Neuron (in vitro differentiated cells): Measurements from ENCODE around the gene HSD17B12.

Experiments
- H2AFZ ChIP-seq: one replicate; pipeline ENCODE4 v1.6.1; 2013; ENCODE audit warnings: low read depth, mild to moderate bottlenecking, inconsistent platforms, low read length, moderate library complexity
- H3K27me3 ChIP-seq: one replicate; pipeline ENCODE4 v1.6.1; 2013; ENCODE audit warnings: low read length; ENCODE audit not compliant: insufficient read depth
- H3K36me3 ChIP-seq: one replicate; pipeline ENCODE4 v1.6.1; 2013; ENCODE audit warnings: low read length; ENCODE audit not compliant: insufficient read depth
- H3K4me1 ChIP-seq: one replicate; pipeline ENCODE4 v1.6.1; 2013; ENCODE audit warnings: low read length; ENCODE audit not compliant: insufficient read depth
- H3K4me3 ChIP-seq: 2 replicates; pipeline ENCODE4 v1.5.1; 2013; ENCODE audit warnings: mild to moderate bottlenecking, low read length, moderate library complexity
- H3K9me3 ChIP-seq: one replicate; pipeline ENCODE4 v1.6.1; 2013; ENCODE audit warnings: low read length

The HSD17B12 gene

DNA sequence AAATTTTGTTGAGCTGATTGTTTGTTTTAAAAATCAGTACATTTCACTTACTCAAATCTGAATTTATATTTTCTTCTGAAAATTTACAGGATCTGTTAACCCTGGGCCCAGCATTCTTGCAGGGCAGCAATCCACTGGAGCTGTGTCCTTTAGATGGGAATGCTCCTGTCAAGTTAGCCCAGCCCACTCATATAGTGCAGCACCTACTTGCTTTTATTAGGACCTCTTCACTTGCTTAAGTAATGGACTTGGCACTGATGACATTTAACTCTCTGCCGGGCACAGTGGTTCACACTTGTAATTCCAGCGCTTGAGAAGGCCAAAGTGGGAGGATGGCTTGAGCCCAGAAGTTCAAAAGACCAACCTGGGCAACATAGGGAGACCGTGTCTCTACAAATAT, 89.6 kb downstream of the HSD17B12 start:
- Histone ChIP-seq H2AFZ (no peak overlapping the region), H3K4me3 (no peak overlapping the region), H3K9me3 (peaks cover 8% of the 10 kb centered on the region), H3K4me1 (no peaks in the 10 kb centered on the region), H3K27me3 (no peaks in the 10 kb centered on the region), H3K36me3 (peaks cover 7% of the 10 kb centered on the region)

GRCh38 chr11:43772733-43773132, 92.2 kb downstream of the HSD17B12 start:
- H3K27me3 ChIP-seq, result no peaks in the 10 kb centered on the region

GRCh38 chr11:43774786-43775185, 94.2 kb downstream of the HSD17B12 start:
- H3K9me3 ChIP-seq, result peaks cover 4% of the 10 kb centered on the region
- no peak overlapping the region for H2AFZ ChIP-seq
- H3K36me3 ChIP-seq, result peaks cover 7% of the 10 kb centered on the region

More at GRCh38 chr11:43772733-43773132, 92.2 kb downstream of the HSD17B12 start:
- Histone ChIP-seq H2AFZ (no peak overlapping the region), H3K4me3 (no peak overlapping the region), H3K4me1 (no peaks in the 10 kb centered on the region), H3K9me3 (peaks cover 8% of the 10 kb centered on the region), H3K36me3 (peaks cover 7% of the 10 kb centered on the region)

DNA sequence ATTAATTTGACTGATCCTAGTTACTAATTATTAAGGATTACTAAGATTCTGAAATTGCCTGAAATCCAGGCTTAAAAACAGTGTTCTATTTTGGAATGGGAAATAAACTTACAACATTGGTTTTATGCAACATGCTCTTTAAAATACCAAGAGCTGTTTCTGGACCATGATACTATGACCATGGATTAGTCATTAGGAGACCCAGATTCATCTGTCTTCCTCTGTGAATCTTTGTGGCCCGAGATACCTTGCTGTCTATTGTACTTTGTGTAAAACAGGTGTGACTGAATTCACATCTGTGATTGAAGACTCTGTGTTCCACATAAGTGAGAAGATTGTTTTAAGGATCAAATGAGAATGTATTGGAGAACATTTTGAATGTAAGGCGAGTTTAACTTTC, 98.8 kb downstream of the HSD17B12 start:
- Histone ChIP-seq H3K9me3 (peaks cover 4% of the 10 kb centered on the region), H3K27me3 (no peaks in the 10 kb centered on the region), H2AFZ (no peak overlapping the region), H3K4me3 (no peak overlapping the region), H3K36me3 (peaks cover 7% of the 10 kb centered on the region), H3K4me1 (no peaks in the 10 kb centered on the region)

More at GRCh38 chr11:43774786-43775185, 94.2 kb downstream of the HSD17B12 start:
- Histone ChIP-seq H3K4me1 (no peaks in the 10 kb centered on the region), H3K4me3 (no peak overlapping the region), H3K27me3 (no peaks in the 10 kb centered on the region)

DNA sequence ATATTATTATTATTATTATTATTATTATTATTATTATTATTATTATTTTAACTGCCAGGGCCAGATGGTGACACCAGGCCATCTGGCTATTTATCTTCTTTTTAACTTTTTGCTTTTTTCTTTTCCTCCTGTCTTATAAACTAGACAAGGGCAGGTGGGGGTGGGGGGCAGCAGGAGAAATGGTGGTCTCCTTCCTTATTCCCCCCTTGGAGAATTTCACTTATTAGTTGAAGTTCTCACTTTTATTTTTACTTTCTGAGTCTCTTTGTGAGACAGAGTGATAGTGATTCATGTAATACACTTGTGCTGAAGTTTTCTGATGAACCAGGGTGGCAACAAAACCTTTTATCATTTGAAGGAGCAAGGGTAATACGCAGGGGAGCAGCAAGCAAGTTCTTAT, 103.8 kb downstream of the HSD17B12 start:
- Histone ChIP-seq H2AFZ (no peak overlapping the region), H3K9me3 (no peaks in the 10 kb centered on the region), H3K36me3 (peaks cover 2% of the 10 kb centered on the region), H3K4me3 (no peak overlapping the region), H3K4me1 (no peaks in the 10 kb centered on the region), H3K27me3 (no peaks in the 10 kb centered on the region)

GRCh38 chr11:43784866-43785265, 104.3 kb downstream of the HSD17B12 start:
- H3K9me3 ChIP-seq, result no peaks in the 10 kb centered on the region
- no peak overlapping the region for H2AFZ ChIP-seq
- H3K27me3 ChIP-seq, result no peaks in the 10 kb centered on the region
- H3K36me3 ChIP-seq, result peaks cover 2% of the 10 kb centered on the region
- H3K4me1 ChIP-seq, result no peaks in the 10 kb centered on the region
- H3K4me3 ChIP-seq, result no peak overlapping the region

GRCh38 chr11:43785318-43785717, 104.8 kb downstream of the HSD17B12 start:
- H2AFZ ChIP-seq, result no peak overlapping the region
- H3K27me3 ChIP-seq, result no peaks in the 10 kb centered on the region
- no peak overlapping the region for H3K4me3 ChIP-seq
- H3K36me3 ChIP-seq, result peaks cover 2% of the 10 kb centered on the region
- H3K4me1 ChIP-seq, result no peaks in the 10 kb centered on the region
- H3K9me3 ChIP-seq, result no peaks in the 10 kb centered on the region

GRCh38 chr11:43786016-43786415, 105.5 kb downstream of the HSD17B12 start:
- no peak overlapping the region for H2AFZ ChIP-seq
- H3K9me3 ChIP-seq, result no peaks in the 10 kb centered on the region

GRCh38 chr11:43787824-43788223, 107.3 kb downstream of the HSD17B12 start:
- Histone ChIP-seq H3K4me3 (no peak overlapping the region), H3K9me3 (no peaks in the 10 kb centered on the region), H3K27me3 (no peaks in the 10 kb centered on the region), H3K36me3 (peaks cover 2% of the 10 kb centered on the region), H2AFZ (no peak overlapping the region), H3K4me1 (no peaks in the 10 kb centered on the region)

More at GRCh38 chr11:43786016-43786415, 105.5 kb downstream of the HSD17B12 start:
- Histone ChIP-seq H3K4me1 (no peaks in the 10 kb centered on the region), H3K27me3 (no peaks in the 10 kb centered on the region), H3K4me3 (no peak overlapping the region), H3K36me3 (peaks cover 2% of the 10 kb centered on the region)

DNA sequence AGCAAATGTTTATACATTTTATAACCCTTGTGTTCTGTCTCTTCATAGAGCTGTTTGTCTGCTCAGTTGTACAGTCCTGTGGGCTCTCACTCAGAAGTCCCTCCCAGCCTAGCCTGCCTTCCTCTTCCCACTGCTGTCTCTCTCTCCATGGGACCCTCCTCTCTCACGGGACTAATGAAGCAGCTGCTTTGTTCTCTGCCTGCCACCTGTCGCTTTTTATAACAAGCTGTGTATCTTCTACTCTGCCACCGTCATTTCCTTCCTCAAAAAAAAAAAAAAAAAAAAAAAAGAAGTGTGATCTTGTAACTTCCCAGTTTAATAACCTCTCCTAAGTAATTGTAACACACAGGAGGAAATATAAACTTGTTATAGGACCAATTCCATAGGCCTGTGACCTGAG, 107.9 kb downstream of the HSD17B12 start:
- Histone ChIP-seq H3K36me3 (peaks cover 2% of the 10 kb centered on the region), H3K4me1 (no peaks in the 10 kb centered on the region), H3K4me3 (no peak overlapping the region), H3K9me3 (no peaks in the 10 kb centered on the region), H3K27me3 (no peaks in the 10 kb centered on the region), H2AFZ (no peak overlapping the region)

DNA sequence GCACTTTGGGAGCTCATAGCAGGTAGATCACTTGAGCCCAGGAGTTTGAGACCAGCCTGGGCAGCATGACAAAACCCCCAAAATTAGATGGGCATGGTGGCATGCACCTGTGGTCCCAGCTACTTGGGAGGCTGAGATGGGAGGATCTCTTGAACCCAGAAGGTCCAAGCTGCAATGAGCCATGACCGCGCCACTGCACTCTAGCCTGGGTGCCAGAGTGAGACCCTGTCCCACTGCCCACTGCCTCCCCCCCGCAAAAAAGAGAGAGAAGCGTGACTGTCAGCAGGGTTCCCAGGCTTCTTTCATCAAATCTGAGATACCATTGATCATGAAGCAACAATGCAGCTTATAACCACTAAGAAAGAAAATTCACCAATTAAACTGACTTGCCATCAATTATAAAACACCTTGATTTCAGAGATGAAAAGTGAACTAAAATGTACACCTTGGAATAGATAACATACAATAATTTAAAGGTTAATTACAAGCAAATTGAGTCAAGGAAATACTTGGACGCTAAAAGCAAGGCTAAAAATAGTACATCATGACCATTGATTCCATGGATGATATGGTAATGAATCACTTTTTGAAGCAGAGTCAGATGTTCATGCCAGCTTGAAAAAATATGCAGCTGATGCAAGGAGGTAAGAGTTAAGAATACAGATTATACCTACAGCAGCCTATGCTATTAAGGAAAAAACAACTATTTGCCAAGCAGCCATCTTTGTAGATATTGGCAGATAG, 109.3 kb downstream of the HSD17B12 start:
- no peaks in the 10 kb centered on the region for H3K4me1 ChIP-seq
- H3K4me3 ChIP-seq, result no peak overlapping the region

GRCh38 chr11:43790444-43790794, 109.9 kb downstream of the HSD17B12 start:
- no peaks in the 10 kb centered on the region for H3K27me3 ChIP-seq
- peaks cover 4% of the 10 kb centered on the region for H3K36me3 ChIP-seq
- no peaks in the 10 kb centered on the region for H3K4me1 ChIP-seq
- H2AFZ ChIP-seq, result no peak overlapping the region
- no peaks in the 10 kb centered on the region for H3K9me3 ChIP-seq
- H3K4me3 ChIP-seq, result no peak overlapping the region

More for the DNA sequence above, 109.3 kb downstream of the HSD17B12 start:
- Histone ChIP-seq H3K36me3 (peaks cover 4% of the 10 kb centered on the region), H3K9me3 (no peaks in the 10 kb centered on the region), H3K27me3 (no peaks in the 10 kb centered on the region), H2AFZ (no peak overlapping the region)

- no peaks in the 10 kb centered on the region for H3K4me1 ChIP-seq
- no peak overlapping the region for H2AFZ ChIP-seq
- H3K9me3 ChIP-seq, result no peaks in the 10 kb centered on the region
- no peaks in the 10 kb centered on the region for H3K27me3 ChIP-seq
- peaks cover 17% of the 10 kb centered on the region for H3K36me3 ChIP-seq
- no peak overlapping the region for H3K4me3 ChIP-seq
These were observed 116.8 kb downstream of the HSD17B12 start for GRCh38 chr11:43797337-43797736.

- Histone ChIP-seq H3K36me3 (peaks cover 17% of the 10 kb centered on the region), H3K4me1 (no peaks in the 10 kb centered on the region), H3K9me3 (no peaks in the 10 kb centered on the region), H3K27me3 (no peaks in the 10 kb centered on the region), H3K4me3 (no peak overlapping the region), H2AFZ (no peak overlapping the region)
These were observed 117.3 kb downstream of the HSD17B12 start for GRCh38 chr11:43797866-43798265.
